Kidney capillary endothelial cell (primary cell): ENCODE results near the gene KANK4.

ENCODE experiments used
- DNase-seq: peaks from one replicate; pipeline ENCODE4 v3.0.0-alpha.2; 2018; ENCODE audit warnings: low spot score

The KANK4 gene

DNA sequence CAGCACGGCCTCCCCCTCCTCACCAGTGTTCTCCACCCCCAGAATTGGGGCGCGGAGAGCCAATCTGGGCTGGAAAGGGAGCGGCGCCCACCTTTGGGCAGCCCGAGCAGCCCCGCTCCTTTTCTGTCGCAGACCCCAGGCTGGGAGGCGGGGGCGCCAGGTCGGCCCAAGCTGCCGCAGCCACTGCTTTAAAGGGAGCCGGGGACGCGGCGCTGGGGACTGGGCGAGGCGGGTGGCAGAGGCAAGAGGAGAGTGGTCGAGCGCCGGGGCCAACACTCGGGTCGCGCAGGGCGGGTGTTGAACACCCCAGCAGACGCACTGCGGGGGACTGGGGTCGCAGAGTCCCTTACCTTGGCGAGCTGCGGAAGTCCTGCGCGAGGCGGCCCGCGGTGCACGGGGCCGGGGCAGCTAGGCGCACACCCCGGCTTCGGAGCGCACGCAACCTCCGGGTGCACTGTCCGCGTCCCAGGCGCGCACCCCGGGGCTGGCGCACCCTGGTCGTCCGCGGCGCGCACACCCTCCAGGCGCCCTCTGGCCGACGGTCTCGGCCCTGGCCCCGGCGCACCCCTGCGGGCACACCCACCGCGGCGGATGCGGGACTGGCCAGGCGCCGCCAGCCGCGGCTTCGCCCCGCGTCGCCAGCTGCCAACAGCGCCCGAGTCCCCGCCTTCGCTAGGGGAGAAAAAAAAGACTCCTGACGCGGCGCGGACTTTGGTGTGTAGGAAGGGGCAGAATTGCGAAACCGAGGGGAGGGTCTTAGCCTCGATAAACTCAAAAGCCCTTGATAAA, at the start of gene KANK4:
KANK4 (minus strand) TSS at position 679 of the 789 bp plus-strand sequence. CDS start 37,870 bp downstream, outside the sequence.
- DNase-seq: no peak

DNA sequence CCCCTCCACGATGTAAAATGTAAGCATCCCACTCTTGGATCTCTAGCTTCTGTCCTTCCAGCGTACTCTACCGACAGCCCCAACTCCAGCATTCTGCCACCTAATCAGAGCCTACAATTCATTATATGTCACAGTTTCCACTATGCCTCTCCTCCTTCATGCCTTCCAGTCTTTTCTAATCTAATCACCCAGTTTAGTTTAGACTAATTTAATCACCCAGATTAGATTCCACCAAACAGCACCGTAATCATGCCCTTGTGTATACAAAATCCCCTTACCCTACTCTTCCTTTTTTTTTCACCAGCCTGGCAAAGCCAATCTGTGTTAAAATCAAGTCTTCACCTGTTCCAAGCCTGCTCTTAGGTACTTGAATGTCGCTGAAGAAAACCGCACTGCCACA, 49.8 kb upstream of the KANK4 start:
- DNase-seq: no peak

DNA sequence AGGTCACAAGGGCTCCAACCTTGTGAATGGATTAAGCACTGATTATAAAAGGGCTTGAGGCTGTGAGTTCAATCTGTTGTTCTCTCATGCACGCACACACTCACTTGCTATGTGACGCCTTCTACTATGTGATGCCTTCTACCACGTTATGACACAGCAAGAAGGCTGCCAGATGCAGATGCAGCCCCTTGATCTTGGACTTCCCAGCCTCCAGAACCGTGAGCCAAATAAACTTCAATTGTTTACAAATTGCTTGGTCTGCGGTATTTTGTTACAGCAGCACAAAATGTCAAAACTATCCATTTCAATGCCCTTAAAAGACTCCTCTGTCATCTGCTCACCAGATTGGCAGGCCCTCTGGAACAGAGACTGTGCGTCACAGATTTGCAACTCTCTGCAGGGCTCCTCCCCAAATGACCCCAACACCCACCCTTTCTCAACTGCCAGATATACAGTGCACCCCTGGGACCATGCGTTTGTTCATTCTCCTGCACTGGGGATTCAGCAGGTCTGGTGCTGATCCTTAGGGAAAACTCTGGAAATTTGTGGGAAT, 47.8 kb upstream of the KANK4 start:
- DNase-seq: no peak

DNA sequence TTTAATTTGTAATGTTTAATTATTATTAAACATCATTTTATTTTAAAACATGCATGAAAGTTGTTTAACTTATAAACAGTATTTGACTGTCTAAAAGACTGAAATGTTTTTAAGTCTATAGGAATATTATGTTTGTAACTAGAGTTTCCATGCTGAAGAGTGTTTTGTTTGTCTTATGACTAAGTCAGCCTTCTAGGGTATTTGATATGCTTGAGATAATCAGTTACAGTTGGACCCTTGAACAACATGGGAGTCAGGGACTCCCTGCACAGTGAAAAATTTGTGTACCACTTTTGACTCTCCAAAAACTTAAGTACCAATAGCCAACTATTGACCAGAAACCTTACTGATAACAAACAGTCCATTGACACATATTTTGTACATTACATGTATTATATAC, 45.5 kb upstream of the KANK4 start:
- no peak for DNase-seq

DNA sequence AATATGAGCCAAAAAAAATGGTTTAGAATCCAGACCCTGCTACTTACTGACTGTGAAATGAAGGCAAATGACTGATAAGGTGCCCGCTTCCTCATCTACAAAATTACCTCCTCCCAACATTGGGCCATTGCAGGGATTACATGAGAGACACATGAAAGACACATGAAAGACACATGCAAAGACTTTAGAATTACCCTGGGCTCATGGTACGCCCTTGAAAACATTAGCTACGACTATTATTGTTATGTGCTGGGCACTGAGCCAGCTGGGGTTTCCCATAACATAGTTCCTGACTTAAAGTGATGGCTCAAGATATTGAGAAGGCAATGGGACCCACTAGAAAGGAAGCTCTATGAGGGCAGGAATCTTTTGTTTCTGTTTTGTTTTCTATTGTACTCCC, 43.7 kb upstream of the KANK4 start:
- no peak for DNase-seq

DNA sequence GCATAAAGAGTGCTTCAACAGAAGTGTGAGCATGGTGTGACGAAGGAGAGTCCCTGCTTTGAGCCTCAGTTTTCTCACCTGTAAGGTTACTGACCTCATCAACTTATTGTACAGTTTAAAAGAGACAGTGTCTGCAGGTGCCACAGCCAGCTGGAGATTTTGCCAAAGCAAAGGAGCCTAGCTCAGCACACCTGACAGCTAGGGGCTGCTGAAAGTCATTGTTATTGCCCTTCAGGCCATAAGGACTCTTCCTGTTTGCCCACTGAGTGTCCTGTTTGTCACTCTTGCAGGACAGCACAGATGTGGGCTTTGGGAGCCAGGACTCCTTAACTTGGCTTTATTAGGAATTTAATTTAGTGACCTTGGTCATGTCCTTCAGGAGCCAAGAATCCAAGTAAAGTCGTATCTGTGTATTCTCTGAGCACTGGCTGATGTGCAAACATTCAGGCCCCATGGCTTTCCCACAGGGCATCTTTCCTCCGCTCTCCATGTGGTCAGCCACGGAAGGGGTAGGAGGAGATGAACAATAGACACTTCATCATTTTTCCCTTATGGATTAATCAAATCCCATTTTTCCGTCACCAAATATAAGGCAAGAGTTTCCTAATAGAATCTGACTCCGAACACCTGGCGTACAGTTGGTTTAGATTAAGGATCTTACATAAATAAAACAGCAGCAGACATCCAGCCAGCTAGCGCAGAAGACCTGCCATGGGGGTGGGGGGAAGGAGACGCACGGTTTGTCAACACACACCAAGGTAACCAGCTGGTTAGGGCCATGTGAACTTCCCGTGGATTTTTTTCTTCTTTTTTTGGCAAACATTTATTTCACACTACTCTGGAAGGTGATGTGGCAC, 43.1 kb upstream of the KANK4 start:
- DNase-seq: no peak

DNA sequence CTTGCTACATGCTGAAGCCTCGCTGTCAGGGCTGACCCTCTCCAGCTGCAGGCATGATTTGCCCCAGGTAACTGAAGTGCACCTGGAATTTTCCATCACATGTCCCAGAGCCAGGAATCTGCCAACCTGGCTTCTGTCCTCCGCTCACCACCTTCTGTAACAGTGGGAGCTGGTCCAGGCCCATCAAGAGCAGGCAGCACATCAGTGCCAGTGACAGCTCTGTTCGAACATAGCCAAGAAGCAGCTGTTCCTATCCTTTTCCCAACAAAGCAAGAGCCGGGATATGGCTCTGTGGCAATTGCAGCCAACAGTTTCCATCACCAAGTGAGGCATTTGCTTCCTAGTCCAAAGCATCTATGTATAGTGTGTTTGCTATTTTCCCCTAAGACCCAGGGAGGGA, 42.2 kb upstream of the KANK4 start:
- DNase-seq: no peak

DNA sequence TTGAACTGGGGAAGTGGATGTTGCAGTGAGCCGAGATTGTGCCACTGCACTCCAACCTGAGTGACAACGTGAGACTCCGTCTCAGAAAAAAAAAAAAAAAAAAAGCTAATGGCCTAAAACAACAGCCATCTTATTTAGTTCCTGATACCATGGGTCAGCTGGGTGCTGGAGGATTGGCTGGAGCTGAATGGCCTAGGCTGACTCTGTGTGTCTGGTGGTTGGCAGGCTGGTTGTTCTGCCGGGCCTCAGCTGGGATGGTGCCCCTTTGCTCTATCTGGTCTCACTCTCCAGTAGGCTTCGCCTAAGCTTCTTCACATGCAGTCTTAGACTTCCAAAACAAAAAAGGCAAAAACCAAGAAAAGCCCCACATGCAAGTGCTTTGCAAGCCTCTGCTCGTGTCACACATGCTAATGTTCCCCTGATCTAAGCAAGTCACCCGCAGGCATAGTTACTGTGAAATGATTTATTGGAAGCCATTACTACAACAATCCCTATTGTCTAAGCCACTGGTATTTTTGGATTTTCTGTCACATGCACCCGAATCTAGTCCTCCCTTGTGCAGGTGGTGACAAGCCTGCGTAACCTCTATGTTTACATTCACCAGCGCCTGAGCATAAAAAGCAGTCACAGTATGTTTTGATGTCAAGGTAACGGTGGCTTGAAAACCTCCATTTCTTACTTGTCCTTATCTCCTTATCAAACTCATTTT, 39.6 kb upstream of the KANK4 start:
- no peak for DNase-seq

DNA sequence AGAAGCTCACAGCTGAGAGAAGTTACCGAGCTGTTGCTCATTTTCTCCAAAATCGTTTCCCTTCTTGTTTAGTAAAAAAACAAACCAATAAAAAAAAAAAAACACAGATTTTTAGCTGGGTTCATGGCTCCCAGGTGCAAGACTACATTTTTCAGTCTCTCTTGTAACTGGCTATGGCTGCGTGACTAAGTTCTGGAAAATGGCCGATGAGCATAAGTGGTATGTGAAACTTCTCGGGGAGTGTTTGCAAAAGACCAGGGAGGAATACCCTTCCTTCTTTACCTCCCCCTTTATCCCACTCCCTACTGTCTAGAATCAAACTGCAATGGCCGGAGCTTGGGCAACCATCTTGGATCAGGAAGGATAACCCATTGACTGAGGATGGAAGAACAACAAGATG, 38.7 kb upstream of the KANK4 start:
- DNase-seq: no peak

DNA sequence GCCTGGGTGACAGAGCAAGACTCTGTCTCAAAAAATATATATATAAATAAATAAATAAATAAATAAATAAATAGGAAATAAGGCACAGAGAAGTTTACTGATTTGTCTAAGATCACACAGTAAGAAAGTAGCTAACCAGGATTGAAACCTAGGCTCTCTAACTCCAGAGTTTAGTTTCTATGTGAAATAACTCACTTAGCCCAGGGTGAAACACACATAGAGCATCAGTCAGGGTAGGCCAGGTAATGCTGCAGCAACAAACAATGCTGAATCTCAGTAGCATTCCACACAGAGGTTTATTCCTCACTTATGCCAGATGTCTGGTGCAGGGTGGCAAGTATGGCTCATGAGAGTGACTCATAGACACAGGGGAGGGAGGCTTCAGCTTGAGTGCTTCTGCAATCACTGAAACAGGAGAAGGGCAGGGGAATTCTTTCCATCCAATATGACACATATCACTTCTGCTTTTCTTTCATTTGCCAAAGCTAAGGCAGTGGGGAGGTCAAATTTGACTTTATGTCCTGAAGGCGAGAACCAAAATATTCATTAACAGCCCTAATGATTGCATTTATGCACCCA, 37.1 kb upstream of the KANK4 start:
- no peak for DNase-seq

DNA sequence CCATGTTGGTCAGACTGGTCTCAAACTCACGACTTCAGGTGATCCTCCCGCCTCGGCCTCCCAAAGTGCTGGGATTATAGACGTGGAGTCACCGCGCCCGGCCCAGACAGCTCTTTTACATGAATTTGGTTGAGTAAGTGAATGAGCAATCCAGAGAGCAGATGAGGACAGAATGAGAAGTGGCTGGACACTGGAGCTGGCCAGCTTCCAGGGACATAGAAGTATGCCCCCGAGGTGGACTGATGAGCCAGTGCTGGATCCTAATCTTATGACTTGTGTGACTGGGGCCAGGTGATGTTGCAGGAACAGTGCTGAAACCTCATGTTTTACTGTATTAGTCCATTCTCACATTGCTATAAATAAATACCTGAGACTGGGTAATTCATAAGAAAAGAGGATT, 35.9 kb upstream of the KANK4 start:
- DNase-seq: no peak

DNA sequence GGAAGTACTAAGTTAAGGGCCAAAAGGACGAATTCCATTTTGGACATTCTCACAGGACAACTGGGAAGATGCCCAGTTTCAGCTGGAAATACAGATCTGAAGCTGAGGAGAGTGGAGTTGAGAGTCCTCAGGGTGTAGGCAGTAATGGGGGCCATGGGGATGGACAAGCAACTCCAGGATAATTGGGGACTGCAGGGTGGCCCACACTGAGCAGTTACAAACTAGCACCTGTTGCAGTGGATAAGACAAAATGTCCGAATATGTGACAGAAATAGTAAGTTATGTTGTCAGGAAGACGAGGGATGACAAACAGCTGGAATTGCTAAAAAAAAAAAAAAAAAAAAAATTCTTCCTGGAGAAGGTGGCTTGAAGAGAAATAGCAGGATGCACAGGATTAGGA, 34.6 kb upstream of the KANK4 start:
- no peak for DNase-seq

DNA sequence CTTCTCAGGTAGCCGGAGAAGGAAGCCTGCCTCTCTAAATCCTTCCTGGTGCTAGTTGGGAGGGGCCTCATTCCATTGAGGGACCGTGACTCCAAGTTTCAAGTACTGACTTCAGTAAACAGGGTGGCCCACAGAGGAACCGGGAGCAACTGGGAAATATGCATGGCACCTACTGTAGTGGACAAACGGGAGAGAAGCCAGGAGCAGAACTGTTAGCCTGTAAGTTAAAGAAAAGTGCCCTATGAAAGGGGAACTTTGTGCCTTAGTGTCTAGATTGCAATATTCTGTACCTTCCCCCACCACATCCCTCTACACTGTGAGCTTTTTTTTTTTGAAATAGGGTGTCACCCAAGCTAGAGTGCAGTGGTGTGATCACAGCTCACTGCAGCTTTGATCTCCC, 33.2 kb upstream of the KANK4 start:
- DNase-seq: no peak

DNA sequence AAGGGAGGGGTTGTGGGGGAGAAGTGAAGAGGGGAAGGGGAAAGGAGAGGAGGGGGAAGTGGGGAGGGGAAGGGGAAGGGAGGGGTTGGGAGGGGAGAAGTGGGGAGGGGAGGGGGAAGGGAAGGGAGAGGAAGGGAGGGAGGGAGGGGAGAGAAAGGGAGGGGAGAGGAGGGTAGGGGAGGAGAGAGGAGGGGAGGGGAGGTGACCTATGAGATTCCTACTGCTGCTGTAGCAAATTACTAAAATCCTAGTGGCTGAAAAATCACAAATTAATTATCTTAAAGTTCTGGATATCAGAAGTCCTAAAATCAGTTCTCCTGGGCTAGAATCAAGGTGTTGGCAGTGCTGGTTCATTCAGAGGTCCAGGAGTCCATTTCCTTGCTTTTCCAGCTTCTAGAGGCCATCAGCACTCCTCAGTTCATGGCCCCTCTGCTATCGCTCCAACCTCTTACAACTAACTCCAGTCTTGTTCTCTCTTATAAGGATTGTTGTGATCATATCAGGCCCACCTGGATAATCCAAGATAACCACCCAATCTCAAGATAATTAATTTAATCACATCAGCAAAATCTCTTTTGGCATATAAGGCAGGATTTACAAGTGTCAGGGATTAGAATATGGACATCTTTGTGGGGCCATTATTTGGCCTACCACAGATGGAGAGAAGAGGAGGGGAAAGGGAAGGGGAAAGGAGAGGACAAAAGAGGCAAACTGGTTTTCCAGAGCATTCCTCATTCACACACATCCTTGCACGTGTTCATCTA, 30.4 kb upstream of the KANK4 start:
- no peak for DNase-seq

DNA sequence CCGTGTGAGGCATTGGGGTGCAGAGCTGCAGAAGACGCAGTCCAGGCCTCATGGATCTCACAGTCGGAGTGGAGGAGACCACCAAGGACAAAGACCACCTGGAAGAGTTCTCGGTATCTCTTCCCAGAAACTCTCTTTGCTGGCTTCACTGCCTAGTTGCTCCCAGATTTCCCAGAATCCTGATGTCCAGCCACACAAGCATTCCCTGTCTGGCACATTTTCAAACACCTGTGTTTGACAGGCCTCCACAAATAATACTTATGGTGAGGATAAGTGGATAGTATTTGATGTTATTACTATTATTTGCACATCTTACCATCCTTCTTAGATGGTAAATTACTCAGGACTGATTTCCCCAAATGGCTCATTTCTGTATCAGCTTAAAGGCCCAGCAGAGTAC, 27.7 kb upstream of the KANK4 start:
- DNase-seq: no peak

DNA sequence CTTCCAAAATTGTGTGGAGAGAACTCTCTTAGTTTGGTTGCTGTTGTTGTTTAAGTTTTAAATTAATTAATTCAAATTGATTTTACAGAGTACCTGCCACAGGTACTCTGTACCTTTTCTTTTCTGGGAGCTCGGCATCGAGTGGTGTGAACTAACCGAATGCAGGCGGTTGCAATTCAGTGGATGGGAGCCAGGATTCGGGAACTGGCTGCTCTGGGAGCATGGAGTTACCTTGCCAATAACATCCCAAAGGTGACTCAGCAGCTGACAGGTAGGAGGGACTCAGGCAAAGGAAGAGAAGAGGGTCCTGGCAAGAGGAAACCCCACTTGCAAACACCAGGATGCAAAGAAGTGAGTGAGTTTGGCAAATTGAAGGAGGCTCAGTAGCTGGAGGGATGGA, 24.7 kb upstream of the KANK4 start:
- no peak for DNase-seq

DNA sequence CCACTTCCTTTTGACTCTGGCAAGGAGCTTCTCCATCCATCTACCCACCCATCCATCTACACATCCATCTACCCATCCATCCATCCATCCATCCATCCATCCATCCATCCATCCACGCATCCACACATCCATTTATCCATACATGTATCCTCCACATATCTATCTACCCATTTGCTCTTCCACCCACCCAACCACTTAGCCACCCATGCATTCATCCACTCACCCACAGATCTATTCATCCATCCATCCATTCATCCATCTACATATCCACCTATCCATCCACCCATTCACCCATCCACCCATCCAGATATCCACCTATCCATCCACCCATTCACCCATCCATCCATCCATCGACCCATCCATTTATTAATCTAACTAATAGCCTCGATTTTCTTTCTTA, 23.0 kb upstream of the KANK4 start:
- DNase-seq: no peak

DNA sequence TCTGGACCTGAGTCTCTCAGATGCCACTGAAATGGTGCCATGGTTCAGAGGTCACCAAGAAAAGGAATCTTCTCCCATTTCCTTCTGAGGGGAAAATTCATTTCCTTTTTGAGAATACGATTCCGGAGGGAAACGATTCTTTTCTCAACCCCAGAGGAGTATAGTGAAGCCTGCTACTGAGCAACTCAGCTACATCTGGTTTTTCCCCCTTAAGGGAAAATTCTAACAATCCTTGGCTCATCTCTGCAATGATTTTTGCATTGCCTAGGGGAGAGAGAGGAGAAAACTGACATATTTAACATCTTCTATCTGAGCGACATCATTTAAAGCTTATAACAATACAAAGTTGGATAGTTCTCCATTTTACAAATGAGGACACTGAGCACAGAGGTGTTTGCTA, 22.4 kb upstream of the KANK4 start:
- no peak for DNase-seq

DNA sequence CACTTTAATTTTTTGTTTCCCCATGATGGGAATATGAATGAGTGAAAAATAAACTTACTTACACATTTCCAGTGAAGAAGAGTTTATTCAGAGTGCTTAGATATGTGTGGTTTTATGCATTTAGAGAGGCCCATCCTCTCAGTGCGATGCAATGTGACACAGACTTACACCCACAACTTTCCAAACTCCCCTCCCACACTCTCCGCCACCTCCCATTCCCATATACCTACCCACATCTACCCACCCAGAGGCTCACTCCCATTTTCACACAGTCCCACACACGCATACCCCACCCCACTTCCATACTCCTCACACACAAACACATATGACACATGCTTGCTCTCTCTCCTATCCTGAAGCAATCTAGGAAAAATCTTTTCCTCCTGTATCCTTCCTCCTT, 21.9 kb upstream of the KANK4 start:
- no peak for DNase-seq

DNA sequence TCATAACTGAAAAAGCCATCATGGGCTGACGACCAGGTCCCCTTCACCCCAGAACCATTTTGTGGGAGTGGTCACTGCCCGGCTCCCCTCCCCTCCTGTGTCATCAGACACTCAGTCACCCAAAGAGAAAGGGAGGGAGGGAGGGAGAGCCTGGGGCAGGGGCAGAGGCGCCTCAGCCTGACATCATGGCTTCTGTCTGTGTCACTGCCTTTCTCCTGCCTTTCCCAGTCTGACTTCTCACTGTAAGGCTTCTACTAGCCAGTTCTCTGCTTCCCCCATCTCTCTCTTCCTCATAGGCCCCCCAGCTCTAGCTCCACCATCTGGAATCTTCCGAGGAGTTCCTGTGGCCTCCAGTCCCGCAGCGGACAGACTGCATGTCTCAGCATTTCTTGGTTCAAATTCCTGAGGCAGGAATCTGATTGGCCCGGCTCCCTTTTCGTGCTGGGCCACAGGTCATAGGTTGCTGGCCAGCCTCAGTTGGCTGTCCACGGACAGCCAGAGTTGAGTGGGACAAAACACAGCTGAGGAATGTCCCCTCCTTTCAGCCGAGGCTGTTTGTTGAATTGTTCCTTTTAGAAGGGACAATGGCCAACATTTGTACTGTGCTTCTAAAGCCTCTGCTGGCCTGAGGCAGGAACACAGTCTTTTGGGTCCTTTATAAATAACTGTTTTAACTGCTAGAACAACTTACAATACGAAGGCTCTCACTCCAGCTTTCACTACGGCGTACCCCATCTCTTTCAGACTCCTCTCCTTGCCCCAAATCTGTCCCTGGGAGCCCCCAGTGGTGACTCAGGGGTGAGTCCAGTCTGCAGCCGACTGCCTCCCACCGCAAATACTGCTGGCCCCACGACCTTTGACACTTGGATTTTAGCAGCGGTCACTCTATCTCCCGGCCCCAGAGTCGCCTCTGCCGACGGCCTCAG, 18.7 kb upstream of the KANK4 start:
- DNase-seq: no peak
